ENCODE measurements around the gene PALM.

DNA sequence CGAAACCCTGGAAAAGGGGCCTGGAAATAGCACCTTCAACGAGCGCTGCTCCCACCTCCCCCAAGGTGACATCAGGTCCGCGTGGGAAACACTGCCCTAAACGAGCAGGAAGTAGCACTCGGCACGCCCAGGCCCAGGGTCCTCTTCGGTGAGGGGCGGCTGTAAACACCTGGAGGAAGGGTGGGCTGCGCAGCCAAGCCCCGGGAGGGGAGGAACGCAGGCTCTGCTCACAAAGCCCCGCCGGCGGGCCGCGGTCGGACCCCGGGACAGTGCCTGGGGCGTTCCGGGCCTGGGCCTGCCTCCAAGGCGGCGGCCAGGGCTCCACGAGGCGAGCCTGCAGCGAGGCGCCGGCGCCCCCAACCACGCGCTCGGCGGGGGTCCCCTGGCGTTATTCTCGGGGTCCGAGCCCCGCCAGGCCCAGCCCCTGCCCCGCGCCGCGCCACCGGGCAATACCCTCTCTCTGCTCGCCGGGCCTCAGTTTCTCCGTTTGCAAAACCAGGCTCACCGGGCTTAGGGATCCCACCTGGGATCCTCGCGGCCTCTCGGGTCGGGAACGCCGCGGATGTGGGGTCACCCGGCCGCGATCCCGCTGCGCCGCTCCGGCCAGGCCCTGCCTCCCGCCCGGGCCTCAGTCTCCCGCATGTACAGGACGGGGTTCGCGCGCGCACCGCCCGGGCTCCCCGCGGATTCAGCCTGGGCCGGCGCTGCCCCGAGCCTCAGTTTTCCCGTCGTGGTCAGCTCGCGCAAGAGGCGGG, 46.4 kb upstream of the PALM start:
- TF ChIP-seq, protein P1, sequence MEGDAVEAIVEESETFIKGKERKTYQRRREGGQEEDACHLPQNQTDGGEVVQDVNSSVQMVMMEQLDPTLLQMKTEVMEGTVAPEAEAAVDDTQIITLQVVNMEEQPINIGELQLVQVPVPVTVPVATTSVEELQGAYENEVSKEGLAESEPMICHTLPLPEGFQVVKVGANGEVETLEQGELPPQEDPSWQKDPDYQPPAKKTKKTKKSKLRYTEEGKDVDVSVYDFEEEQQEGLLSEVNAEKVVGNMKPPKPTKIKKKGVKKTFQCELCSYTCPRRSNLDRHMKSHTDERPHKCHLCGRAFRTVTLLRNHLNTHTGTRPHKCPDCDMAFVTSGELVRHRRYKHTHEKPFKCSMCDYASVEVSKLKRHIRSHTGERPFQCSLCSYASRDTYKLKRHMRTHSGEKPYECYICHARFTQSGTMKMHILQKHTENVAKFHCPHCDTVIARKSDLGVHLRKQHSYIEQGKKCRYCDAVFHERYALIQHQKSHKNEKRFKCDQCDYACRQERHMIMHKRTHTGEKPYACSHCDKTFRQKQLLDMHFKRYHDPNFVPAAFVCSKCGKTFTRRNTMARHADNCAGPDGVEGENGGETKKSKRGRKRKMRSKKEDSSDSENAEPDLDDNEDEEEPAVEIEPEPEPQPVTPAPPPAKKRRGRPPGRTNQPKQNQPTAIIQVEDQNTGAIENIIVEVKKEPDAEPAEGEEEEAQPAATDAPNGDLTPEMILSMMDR (conservative IDR thresholded peaks at IDR 0.05; ENCODE audit: low read length) = no peak
- TF ChIP-seq EZH2phosphoT487 (IDR thresholded peaks at IDR 0.05; ENCODE audit: borderline replicate concordance) = no peak
